Muscle of arm (tissue), 12 donors: ENCODE results near the gene SMG5. TPM values are rescaled to one million over a fixed set of nuclear protein-coding genes. Genes with fewer than 3 reads are reported as not detected.

Source experiments
- DNase-seq: peaks from one replicate; pipeline ENCODE4 v3.0.0-alpha.2; 2013
- polyA plus RNA-seq, 12 donors: library from polyadenylated mRNA; unstranded; fragments of 120-200 nt; gene quantifications; one replicate each; pipeline ENCODE4 v1.2.1, GENCODE V29; 2013; ENCODE audit not compliant: insufficient read length in 12 of 12

Gene SMG5
- polyA plus RNA-seq, 12 donors = 38.6 to 55.8 (median 48.6) TPM; not detected in 1

- DNase-seq = no peak
These were observed 35.7 kb downstream of the SMG5 start for GRCh38 chr1:156246781-156247459.

GRCh38 chr1:156246241-156246780 lies 36.3 kb downstream of the SMG5 start:
- DNase-seq = no peak

- no peak for DNase-seq
These were observed 37.0 kb downstream of the SMG5 start for GRCh38 chr1:156245451-156246232.

DNA sequence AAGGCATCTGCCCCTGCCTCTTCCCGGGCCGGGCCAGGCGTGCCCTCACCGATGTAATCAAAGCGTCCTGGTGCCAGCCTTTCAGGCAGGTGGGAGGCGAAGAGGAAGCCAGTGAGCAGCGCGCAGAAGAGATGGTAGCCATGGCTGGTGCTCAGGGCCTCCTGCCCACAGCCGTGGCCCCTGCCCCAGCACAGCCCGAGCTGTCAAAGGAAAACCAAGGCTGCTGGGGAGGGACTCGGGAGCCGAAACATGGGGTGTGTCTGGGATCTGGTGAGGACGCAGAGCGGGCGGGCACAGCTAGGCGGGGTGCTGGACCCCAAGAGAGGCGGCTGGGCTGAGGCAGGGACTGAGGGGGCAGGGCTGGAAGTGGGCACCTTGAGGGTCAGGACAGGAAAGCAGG lies 37.9 kb downstream of the SMG5 start:
- DNase-seq = no peak

DNA sequence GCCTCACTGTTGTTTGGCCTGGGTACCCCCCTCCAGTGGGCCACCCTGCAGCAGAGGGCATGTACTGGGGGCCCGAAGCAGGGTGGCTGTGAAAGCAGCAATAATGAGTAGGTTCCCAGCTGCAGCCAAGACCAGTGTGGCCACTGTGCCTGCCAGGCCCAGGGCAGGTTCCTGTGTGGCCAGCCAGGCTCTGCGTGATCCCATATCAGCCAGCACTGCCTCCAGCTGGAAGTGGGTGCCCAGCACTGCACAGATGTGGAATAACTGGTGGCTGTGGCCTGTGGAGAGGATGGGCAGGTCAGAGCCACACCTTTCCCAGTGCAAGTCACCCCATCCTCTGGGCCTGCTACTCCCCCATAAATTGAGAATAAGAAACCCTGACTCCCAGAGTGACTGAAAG lies 38.5 kb downstream of the SMG5 start:
- DNase-seq = no peak

DNA sequence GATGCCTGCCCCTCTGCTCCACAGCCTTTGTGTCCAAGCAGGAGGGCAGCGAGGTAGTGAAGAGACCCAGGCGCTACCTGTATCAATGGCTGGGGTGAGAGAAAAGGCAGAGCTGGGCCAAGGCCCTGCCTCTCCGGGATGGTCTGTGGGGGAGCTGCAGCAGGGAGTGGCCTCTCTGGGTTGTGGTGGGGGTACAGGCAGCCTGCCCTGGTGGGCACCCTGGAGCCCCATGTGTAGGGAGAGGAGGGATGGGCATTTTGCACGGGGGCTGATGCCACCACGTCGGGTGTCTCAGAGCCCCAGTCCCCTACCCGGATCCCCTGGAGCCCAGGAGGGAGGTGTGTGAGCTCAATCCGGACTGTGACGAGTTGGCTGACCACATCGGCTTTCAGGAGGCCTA lies 39.9 kb downstream of the SMG5 start:
- DNase-seq = no peak

DNA sequence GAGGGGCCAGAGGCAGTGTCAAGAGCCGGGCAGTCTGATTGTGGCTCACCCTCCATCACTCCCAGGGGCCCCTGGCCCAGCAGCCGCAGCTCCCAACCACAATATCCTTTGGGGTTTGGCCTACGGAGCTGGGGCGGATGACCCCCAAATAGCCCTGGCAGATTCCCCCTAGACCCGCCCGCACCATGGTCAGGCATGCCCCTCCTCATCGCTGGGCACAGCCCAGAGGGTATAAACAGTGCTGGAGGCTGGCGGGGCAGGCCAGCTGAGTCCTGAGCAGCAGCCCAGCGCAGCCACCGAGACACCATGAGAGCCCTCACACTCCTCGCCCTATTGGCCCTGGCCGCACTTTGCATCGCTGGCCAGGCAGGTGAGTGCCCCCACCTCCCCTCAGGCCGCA lies 40.7 kb downstream of the SMG5 start, which contains the start of gene BGLAP:
Gene BGLAP (plus strand): TSS at position 259 of the 400 bp plus-strand sequence. CDS start 48 bp downstream, at position 307.
- no peak for DNase-seq

GRCh38 chr1:156241311-156241811 lies 41.3 kb downstream of the SMG5 start:
- DNase-seq = no peak

DNA sequence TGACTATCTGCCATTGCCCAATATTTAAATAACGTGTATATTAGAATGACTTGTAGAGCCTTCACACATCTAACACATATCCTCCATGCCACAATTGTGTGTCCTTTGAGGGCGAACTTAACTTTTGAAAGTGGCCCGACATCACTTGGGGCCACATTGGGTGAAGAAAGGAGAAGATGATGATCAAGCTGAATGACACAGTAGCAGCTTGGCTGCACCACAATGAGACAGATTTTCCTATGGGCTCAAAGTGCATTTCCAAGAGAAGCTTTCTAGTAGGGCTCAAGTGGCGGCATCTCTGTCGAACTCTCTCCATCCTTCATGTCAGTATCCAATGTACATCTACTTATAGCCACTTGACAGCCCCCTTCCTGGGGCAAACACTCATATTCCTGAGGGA lies 44.4 kb downstream of the SMG5 start:
- no peak for DNase-seq

- DNase-seq = no peak
These were observed 46.5 kb downstream of the SMG5 start for GRCh38 chr1:156236164-156236563.

DNA sequence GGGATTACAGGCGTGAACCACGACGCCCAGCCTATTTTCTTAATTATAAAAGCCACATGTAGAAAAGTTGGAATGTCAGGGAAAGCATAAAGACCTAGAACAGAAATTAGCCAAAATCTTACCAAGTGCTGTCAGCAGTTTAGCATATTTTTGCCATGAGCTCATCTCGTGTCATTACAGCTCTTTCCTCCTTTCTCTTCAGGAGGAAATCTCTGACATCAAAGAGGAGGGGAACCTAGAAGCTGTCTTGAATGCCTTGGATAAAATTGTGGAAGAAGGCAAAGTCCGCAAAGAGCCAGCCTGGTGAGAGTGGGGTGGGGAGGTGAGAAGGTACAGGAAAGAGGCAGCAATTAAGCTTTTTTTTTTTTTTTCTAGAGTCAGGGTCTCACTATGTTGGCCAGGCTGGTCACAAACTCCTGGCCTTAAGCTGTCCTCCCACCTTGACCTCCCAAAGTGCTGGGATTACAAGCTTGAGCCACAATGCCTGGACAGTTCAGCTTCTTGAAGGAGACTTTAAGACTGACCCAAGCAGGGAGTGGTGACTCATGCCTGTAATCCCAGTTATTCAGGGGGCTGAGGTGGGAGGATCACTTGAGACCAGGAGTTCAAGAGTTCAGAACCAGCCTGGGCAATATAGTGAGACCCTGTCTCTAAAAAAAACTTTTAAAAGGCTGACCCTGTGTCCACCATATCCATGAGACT lies 49.0 kb downstream of the SMG5 start:
- no peak for DNase-seq

GRCh38 chr1:156232201-156232894 lies 50.3 kb downstream of the SMG5 start:
- no peak for DNase-seq

- DNase-seq = peak; percentile 58
These were observed 52.2 kb downstream of the SMG5 start for GRCh38 chr1:156230473-156230837.

- no peak for DNase-seq
These were observed 52.7 kb downstream of the SMG5 start for GRCh38 chr1:156229809-156230472.

DNA sequence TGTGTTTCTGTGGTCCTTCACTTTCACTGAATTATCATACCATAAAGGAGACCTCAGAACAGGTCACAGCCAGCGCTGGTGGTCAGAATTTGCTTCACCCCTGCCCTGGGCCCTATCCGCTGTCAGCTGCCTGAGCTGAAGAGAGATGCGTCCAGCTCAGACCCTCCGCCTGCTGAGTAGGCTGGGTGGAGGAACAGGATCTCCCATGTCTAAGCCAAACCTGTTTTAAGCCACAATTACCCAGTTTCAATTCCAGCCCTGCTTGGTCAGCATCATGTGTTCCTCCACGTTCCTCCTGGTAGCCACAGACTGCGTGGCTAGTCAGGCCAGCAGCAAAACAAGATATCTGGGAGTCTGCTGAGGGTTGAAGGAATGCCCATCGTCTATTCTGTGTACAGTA lies 54.1 kb downstream of the SMG5 start:
- DNase-seq = no peak

DNA sequence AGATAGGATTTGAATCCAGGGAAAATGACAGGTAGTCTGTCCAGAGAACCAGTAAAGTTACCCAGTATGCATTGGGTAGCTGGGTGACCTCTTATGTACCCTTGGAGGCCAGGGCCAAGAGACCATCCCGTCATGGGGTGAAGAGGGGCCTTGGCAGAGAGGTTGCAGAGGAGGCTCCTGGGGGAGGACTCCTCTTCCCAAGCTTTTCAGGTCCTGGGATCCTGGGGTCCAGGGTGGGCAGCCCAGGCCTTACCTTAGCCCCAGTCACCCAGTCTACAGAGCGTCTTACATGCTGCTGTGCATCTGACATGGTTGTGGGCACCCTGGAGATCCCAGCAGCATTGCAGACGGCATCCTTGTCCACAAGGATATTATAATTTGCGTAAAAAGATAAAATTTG lies 55.8 kb downstream of the SMG5 start:
- no peak for DNase-seq

- no peak for DNase-seq
These were observed 56.5 kb downstream of the SMG5 start for GRCh38 chr1:156226116-156226538.

- DNase-seq = no peak
These were observed 57.0 kb downstream of the SMG5 start for GRCh38 chr1:156225677-156226014.

- no peak for DNase-seq
These were observed 60.5 kb downstream of the SMG5 start for GRCh38 chr1:156221986-156222692.

DNA sequence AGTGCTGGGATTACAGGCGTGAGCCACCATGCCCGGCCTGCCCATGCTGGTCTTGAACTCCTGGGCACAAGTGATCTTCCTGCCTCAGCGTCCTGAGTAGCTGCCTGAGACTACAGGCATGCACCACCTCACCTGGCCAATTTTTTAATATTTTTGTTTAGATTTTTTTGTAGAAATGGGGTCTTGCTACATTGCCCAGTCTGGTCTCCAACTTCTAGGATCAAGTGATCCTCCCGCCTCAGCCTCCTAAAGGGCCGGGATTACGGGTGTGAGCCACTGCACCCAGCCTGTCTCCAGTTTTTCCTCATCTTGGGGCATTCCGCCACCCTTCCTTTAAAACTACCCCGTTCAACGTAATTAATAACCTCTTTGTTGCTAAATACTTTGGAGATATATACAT lies 62.4 kb downstream of the SMG5 start:
- DNase-seq = no peak

DNA sequence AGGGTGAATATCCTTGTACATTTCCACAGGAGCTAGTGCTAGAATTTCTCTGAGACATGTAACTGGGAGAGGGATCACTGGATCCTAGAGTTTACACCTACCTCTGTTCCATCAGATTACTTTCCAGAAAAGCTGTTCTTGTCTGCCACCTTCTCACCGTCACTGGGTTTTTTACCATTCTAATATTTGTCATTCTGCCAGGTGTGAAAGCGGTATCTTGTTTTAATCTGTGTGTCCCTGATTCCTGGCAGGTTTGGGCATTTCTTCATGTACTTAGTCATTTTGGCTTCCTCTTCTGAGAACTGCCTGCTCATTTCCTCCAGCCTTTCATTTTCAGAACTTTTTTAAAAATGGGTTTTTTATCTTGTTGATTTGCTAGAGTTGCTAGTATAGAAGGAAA lies 64.8 kb downstream of the SMG5 start:
- DNase-seq = no peak
